Right ventricle myocardium superior (tissue), 1 donor: ENCODE data around the gene CIB2. TPM values are rescaled to one million over a fixed set of nuclear protein-coding genes. Genes with fewer than 3 reads are reported as not detected.
A peak's percentile ranks its signal among the peaks of the same experiment; 100 is the strongest.
"Not testable (repeated sequence)": the region's sequence is repeated elsewhere in the genome, so short reads cannot be mapped to it uniquely, and the experiment has no call there.

Source experiments
- ATAC-seq: fragments of 200-7000 bp; cut with Tn5 transposase; one replicate; pipeline ENCODE4 v1.9.1; 2020; ENCODE audit warnings: mild to moderate bottlenecking; ENCODE audit not compliant: poor library complexity
- DNase-seq: peaks from one replicate; pipeline ENCODE4 v3.0.0-alpha.2; 2020
- intact Hi-C: fragments of 100-400 bp; cut with DNase I; formaldehyde crosslinking; loops from one replicate; pipeline ENCODE4 v1.11.2; 2022
- total RNA-seq: library from RNA; stranded (reverse); fragmentation: NEBNext Ultra II Directional; extraction: Animal tissue kit (Norgen Biotek cat#: 25700); gene quantifications from one replicate; pipeline ENCODE4 v1.2.1, GENCODE V29; 2021
- donor health status: DM: no; HTN: yes; CAD: no; lungs with severe emphysema.

The CIB2 gene
- total RNA-seq, 1 donor from 2014 or later: 21.9 TPM

DNA sequence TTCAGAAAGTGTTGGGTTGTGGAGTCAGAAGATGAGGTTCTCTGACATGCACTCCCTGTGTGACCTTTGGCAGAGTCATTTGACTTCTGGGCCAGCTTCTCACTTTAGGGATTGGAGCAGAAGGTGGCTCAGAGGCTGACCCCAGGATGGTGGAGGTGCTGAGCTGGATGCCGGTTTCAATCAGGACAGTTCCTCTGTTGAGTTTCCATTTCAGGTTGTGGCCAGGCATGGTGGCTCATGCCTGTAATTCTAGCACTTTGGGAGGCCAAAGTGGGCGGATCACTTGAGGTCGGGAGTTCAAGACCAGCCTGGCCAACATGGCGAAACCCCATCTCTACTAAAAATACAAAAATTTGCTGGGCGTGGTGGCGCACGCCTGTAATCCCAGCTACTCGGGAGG lies 19.8 kb upstream of the CIB2 start:
- DNase-seq, ATAC-seq, intact Hi-C loops: not testable (repeated sequence)

DNA sequence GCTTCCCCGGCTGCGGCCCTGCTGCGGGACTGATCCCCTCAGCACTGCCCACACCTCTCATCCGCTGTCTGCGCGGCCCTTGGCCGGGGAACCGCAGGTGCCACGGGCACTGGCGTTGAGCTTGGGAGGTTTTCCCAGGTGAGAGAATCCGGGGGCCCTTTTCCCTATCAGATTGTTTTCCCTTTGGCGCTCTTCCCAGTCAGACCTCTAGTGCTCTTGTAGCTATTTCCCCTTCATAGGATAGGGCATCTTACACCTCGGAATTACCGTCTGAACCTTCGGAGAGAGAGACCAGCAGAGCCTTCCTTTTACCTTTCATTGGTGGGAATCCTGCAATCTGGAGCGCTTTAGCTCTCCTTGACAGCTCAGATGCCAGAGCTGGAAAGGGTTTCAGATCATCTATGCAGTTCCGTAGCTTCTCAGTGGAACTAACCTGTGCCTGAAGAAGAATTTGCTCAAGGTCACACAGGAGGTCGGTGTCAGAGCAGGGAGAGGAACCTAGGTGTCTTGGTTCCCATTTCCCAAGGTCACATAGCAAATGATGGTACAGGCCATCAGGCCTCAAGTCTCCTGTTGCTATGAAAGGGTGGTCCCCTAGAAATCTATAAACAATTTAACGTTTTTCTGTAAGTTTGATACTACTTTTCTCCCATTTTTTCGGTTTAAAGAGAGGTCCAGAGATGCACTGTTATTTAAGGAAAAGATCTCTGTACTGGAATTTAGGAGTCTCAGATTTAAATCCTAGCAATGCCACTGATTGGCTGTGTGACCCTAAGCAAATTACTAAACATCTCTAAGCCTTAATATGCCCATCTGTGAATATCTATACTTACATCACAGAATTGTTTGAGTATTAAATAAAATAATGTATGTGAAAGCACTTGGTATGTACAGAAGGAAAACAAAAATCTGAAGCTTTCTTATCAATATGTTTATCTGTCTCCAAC lies 18.8 kb upstream of the CIB2 start:
- ATAC-seq (peak; percentile 3), DNase-seq (no peak)
- intact Hi-C loops: no loop called here

DNA sequence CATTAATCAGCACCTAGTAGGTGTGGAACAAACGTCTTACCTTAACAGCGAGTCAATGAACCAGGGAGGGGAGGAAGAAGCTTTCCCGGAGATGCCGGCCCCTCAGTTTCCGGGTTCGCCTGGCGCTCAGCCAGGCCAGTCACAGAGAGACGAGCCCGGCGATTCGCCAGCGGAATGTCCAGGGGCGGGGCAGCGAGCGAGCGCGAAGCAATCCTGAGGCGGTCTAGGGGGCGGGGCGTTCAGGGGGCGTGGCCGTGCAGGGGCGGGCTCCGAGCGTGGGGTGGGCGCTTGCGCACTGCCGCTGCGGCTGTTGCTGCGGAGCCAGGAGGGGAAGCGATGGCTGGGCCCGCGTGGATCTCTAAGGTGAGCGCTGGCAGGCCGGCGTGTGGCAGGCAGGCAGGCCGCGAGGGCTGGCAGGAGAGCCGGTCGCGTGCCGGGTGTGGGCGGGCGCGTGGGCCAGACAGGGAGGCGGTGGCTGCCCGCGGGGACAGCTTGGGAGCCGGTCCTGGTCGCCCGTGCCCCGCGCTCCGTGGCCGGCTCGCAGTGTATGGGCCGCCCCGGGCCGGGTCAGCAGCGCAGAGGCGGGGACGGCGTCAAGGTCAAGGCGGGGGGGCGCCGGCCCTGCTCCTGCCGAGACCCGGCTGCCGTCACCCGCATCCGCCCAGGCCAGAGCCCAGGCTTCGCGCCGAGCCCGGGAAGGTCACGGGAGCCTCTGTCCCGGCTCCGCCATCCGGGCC lies 18.0 kb upstream of the CIB2 start, which contains the start of gene IDH3A:
Gene IDH3A (plus strand): TSS at position 295 of the 737 bp plus-strand sequence. CDS start 42 bp downstream, at position 337.
- intact Hi-C loops: no loop called here
- ATAC-seq: peak; percentile 98
- peak; percentile 100 for DNase-seq

DNA sequence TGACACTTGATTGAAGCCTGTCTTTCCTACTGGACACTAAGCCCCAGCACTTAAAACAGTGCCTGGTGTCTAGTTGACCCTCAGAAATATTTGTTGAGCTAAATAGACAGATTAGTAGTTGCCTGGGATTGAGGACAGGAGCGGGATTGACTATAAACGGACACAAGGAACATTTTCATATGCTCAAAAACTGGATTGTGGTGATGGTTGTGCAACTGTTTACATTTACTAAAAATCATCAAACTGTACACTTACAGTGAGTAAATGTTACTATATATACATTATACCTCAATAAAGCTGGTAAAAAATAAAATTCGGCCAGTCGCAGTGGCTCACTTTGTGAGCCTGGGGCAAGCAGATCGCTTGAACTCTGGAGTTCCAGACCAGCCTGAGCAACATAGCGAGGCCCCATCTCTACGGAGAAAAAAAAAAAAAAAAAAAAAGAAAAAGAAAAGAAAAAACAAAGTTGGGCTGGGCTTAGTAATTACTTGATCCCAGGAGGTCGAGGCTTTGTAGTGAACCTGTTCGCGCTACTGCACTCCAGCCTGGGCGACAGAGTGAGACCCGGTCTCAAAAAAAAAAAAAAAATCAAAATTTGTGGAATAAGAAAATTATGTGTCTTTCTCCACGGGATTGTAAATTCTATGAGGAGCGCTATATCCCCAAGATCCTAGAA lies 17.3 kb upstream of the CIB2 start:
- ATAC-seq: no peak
- no peak for DNase-seq
- intact Hi-C loops: no loop called here

DNA sequence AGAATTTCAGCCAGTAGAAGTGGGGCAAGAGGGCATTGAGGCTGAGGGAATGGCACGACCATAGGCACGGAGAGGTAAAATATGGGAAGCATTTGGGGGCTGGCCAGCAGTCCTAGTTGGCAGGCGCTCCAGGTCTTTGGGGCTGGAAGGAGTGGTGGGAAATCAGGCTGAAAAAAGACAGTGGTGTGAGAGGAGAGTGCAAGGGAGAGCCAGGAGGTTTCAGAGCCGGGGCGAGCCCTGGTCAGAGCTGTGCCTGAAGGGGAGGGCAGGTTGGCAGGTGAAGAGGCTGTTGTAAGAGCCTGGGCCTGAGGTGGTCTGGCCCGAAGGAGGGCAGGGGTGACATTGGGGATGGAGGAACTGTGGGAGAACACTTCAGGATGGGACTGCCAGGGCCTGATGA lies 16.3 kb upstream of the CIB2 start:
- intact Hi-C loops: no loop called here
- peak; percentile 10 for ATAC-seq
- peak; percentile 63 for DNase-seq

DNA sequence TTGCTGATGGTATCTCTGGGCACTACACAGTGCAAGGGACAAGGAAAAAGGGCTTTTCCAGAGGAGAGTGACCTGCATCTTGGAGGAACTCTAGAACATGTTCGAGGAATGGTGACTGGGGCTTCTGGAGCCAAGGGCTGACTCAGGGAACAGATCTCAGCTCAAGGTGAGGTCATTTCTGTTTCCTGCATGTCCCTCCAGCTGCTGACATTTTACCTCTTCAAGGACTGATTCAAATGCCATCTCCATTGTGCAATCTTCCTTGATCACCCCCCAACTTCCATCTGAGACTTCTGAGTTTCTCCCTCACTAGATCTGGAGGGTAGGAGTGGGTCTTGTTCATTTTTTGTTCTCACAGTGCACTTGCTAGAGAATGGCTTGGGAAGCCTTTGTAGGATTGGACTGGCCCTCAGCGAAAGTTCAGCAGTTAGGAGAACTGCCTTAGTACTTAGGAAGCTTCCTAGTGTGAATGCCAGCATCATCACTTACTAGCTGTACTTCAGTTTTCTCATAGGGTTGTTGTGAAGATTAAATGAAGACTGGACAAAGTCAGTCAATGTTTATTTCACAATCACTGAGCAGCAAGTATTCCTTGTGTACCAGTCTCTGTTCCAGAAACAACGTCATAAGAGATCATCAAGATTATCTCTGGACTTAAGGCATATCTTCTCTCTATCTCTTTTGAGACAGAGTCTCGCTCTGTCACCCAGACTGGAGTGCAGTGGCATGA lies 15.3 kb upstream of the CIB2 start:
- intact Hi-C loops: no loop called here
- DNase-seq (no peak), ATAC-seq (no peak)

DNA sequence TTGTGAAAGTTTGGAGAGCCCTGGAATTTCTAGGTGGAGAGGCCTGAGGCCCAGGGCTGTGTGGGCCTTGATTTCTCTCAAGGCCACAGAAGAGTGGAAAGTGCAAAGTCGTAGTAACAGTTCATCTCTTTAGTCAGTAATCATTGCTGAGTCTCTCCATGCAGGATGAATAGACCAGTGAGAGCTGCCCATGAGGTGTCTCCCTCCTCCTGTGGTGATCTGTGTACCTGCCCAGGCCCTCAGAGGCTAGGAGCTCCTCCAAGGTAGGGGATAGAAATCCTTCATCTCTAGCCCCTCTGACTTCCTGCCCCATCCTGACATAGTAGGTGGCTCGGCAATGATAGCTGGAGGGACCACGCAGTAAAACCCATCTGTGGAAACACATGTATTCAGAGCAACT lies 11.1 kb upstream of the CIB2 start:
- intact Hi-C loops: no loop called here
- DNase-seq: no peak
- ATAC-seq: no peak

DNA sequence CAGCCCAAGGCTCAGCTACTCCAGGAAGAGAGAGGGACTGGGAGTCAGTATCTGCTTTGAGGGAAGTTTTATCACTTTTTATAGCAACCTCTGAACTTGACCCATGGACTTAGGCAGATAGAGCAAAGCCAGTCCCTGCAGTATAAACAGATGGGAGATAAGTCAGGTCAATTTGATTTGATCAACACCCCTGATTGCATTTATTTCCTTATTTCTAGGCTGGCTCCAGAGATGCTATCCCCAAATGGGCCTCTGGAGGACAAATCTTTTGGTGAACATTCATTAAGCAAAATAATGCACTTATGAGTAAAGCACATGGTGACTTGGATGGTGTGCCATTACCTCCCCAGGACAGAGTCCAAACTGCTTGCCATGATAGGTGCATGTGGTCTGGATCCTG lies 9.0 kb upstream of the CIB2 start:
- intact Hi-C loops: no loop called here
- peak; percentile 27 for ATAC-seq
- no peak for DNase-seq

DNA sequence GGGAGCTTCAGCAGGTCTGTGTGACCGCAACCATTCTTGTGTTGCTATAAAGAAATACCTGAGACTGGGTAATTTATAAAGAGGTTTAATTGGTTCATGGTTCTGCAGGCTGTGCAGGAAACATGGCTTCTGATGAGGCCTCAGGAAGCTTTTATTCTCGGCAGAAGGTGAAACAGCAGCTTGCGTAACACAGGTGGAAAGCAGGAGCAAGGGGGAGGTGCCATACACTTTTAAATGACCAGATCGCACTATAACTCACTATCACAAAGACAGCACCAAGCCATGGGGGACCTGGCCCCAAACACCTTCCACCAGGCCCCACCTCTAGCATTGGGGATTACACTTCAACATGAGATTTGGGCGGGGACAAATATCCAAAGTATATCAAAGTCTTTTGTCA lies 8.3 kb upstream of the CIB2 start:
- no peak for DNase-seq
- ATAC-seq: no peak
- intact Hi-C loops: no loop called here

DNA sequence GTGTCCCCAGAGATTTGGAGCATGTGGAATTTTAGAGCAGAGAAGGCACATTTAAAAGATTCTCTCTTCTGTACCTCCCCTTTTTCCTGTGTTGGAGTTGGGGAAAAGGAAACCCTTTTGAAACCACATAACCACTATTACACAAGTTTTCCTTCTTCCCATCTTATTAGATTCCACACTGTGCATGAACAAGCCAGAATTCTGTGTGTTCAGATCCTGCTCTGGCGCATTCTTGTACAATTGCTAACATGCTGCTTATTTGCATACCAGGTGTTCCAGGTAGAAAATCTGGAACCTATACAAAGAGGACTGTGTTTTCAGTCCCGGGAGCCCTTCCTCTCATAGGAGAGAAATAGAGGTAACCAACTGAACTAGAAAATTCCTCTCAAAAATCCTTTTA lies 2.6 kb upstream of the CIB2 start:
- no peak for DNase-seq
- ATAC-seq: no peak
- intact Hi-C loops: no loop called here

DNA sequence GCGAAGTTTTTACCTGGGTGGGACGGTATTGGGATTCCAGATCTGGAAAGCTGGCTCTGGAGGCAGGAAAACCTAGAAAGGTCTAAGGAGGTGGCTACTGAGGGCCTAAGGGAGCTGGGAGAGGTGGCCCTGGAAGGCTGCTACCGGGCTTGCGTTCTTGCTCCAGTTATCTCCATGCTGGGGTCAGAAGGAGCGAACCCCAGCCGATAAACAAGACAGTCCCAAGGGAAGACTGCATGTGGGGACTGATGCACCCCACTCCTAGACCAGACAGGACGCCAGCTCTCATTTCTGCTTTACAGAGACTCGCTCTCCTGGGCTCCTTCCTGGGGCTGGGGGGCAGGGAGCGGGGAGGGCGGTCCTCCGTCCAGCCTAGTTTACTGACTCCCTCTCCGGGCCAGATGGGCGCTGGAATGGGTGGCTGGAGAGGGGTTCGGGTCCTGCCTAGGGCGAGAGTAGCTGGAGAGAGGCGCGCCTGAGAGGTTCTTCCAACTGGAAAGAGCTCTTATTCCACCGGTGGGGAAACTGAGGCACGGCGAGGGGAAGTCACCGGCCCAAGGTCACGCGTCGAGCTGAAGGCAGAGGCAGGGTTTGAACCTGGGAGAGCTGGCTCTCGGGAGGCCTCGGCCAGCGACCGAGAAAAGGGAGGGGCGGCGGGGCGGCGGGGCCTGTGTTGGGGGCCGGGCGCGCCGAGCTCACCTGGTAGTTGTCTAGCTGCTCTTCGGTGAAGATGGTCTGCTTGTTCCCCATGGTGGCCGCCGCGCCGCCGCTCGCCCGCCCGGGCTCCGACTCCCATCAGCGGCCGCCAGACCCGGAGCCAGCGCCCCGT lies 565 bp downstream of the CIB2 start:
- intact Hi-C loops: no loop called here
- ATAC-seq (no peak), DNase-seq (no peak)

DNA sequence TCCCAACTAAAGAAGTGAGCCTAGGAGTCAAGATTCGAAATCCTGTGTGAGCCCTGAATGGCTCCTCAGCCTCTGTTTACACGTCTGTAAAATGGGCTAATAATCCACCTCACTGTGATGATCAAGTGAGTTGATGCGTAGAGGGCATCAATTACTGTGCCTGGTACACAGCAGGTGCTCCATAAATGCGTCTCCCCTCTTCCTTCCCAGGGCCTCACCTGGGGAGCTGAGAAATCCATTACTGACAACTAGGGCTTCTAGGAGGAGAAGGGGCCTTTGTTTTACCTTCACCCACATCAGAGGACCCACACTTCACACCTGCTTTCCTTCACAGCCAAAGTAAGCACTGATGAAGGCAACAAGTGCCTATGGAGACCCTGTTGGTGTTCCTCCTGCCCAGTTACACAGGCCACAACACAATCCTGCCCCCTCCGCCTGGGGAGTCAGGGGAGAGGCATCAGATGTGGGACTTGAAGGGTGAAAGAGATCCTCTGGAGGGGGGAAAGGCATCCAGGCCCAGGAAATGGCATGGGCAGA lies 1.4 kb downstream of the CIB2 start:
- intact Hi-C loops: loop anchor here (5.0 kb wide), 1 partner anchor 112 kb away; no protein-coding TSS in a partner anchor
- no peak for DNase-seq
- no peak for ATAC-seq

DNA sequence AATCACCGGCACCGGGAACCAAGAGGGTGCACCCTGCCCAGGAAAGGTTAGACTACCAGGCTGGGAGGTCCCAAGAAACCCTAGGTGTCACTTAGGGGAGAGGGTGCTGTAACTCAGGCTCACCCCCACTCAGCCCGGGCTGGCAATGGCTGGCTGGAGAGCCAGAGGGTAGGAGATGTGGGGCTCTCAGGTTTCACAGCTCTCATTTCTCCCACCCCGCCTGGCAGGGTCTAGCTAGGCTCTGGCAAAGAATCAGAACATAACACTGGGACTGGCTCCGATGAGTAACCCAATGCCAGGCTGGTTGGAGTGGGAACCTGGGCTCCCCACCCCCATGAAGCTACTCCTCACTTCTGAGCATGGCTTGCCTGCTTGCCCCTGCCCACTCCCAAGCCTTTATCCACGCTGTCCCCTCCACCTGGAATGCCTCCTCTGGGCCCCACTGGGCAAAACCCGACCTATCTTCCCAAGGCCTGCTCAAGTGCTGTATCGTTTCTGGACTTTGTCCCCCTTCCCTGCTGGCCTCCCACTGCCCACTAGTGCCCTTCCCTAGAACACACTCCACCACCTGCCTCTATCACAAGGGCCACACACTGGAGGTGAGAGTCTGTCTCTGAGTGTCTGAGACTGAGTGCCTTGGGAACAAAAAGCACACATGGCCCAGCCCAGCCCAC lies 2.0 kb downstream of the CIB2 start:
- ATAC-seq (no peak), DNase-seq (no peak)
- intact Hi-C loops: loop anchor here (5.0 kb wide), 1 partner anchor 113 kb away; no protein-coding TSS in a partner anchor

DNA sequence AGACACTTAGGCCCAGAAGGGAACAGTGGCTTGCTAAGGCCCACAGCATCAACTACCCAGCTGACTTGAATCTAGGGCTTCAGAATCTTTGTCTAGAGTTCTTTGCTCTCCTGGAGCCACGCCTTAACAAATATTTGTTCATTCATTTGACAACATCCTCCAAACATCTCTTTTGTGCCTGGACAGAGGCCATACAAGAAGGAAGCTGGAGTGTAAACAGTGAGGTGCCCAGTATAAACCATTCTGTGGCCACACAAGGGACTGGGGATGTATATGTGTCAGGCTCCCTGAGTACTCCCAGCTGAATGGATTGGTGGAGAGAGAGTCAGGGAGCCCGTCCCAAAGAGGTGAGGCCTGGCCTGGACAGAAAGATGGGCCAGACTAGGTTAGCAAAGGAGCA lies 3.4 kb downstream of the CIB2 start:
- intact Hi-C loops: loop anchor here (5.0 kb wide), 1 partner anchor 114 kb away; no protein-coding TSS in a partner anchor
- no peak for DNase-seq
- ATAC-seq: no peak

DNA sequence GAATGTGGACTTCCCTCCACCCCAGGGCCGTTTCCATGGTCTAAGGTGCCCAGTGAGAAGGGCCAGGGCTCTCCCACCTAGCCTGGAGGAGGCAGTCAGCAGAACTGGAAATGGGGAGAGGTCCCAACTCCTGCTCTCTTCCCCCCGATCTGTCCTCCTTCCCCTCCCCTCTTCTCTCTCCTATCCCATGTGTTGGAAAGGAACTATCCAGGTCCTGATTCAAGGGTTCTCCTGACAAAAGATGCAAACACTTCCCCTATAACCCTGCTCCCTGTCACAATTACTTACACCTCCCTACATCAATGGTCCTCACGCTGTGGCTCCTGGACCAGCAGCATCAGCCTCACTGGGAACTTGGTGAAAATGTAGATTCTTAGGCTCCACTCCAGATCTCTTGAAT lies 6.0 kb downstream of the CIB2 start:
- DNase-seq: no peak
- ATAC-seq: no peak
- intact Hi-C loops: loop anchor here (5.0 kb wide), 1 partner anchor 117 kb away; no protein-coding TSS in a partner anchor

DNA sequence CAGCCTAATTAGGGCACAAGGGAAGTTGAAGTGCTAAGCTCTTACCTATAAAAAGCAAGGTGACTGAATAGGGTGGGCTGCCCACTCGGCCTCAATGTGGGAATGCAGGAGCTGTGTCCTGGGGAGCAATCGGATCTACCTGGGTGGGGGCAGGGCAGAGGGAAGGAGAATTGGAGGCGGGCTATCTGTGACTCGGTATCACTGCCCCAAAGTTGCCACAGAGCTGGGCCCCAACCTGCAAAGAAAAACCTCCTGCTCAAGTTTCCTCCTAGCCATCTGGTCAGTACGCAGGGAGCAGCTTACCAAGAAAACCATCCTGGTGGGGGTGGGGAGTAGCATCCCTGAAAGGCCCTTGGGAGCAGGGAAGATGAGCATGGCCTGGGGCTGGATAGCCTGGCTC lies 10.7 kb downstream of the CIB2 start:
- DNase-seq (no peak), ATAC-seq (no peak)
- intact Hi-C loops: no loop called here

DNA sequence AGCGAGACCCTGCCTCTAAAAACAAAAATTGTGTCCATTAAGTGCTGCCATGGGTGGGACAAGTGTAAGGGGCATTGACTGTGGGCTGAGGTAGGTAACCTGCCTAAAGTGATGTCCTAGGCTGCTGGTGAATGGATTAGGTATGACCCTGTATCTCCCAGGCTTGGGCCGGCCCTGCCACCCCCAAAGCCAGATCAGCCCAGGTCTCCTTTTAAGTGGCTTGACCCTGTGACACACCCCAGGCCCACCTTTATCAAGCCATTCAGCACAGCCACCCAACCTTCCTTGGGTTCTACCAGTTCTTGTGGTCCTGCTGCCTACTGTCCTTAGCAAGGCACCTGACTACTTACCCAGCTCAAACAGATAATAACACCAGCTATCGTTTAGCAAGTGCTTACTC lies 18.7 kb downstream of the CIB2 start:
- DNase-seq: no peak
- intact Hi-C loops: loop anchor here (2.0 to 10.0 kb wide), 3 partner anchors 85 to 312 kb away; no protein-coding TSS in a partner anchor
- no peak for ATAC-seq
